ENCODE results near the gene BTBD9.
"Not testable (repeated sequence)": the region's sequence is repeated elsewhere in the genome, so short reads cannot be mapped to it uniquely, and the experiment has no call there.

The BTBD9 gene

GRCh38 chr6:38134704-38135088, 505.0 kb downstream of the BTBD9 start:
- no peak for DNase-seq

GRCh38 chr6:38133932-38134703, 505.6 kb downstream of the BTBD9 start:
- no peak for DNase-seq

GRCh38 chr6:38131527-38131965, 508.2 kb downstream of the BTBD9 start:
- peak; percentile 5 to 15 for DNase-seq

GRCh38 chr6:38127284-38127683, 512.4 kb downstream of the BTBD9 start:
- no peak for DNase-seq

GRCh38 chr6:38124224-38124926, 515.4 kb downstream of the BTBD9 start:
- not testable (repeated sequence) for DNase-seq

GRCh38 chr6:38119516-38119915, 520.2 kb downstream of the BTBD9 start:
- DNase-seq = no peak

GRCh38 chr6:38118791-38119365, 520.9 kb downstream of the BTBD9 start:
- DNase-seq = no peak
